AG04449 (cell line): Measurements from ENCODE around the gene NOPCHAP1.

Experiments used
- CTCF ChIA-PET: fragments of 350-600 bp; formaldehyde crosslinking; extraction: SDS; loops from one replicate; lab custom pipeline; 2021; ENCODE audit warnings: antibody characterized with exemption; lab: Yijun Ruan, JAX
- POLR2A ChIA-PET: fragments of 400-600, 350-600 bp; formaldehyde crosslinking; extraction: SDS; loops from one replicate; lab custom pipeline; 2020; ENCODE audit warnings: antibody characterized with exemption, inconsistent platforms; lab: Yijun Ruan, JAX
- DNase-seq: peaks from one replicate; pipeline ENCODE4 v3.0.0-alpha.2; 2010; ENCODE audit warnings: low read depth, low spot score
- H3K4me3 ChIP-seq: 2 replicates; pipeline ENCODE4 v1.5.1; 2011; ENCODE audit warnings: low read depth, mild to moderate bottlenecking, control low read depth, low read length
- CTCF ChIP-seq: IDR thresholded peaks from one replicate; pipeline ENCODE4 v1.5.1; 2011; ENCODE audit warnings: mild to moderate bottlenecking, moderate library complexity, low read length, control low read depth, inconsistent platforms; ENCODE audit not compliant: insufficient read depth; ENCODE audit errors: missing control alignments

The NOPCHAP1 gene

GRCh38 chr12:105032703-105033357 is 46.7 kb downstream of the NOPCHAP1 start:
- H3K4me3 ChIP-seq = no peak overlapping the region
- DNase-seq = no peak
- POLR2A ChIA-PET = no interaction called here
- no peak for TF ChIP-seq CTCF
- CTCF ChIA-PET = interaction anchor here (2.0 to 2.9 kb wide), 3 partner anchors 9 to 21 kb away, joined by 4 to 14 read pairs (median 8); no protein-coding TSS in a partner anchor

- no peak overlapping the region for H3K4me3 ChIP-seq
- POLR2A ChIA-PET = no interaction called here
- CTCF ChIA-PET = interaction anchor here (0.6 to 2.9 kb wide), 5 partner anchors 10 to 31 kb away, joined by 3 to 14 read pairs (median 4); no protein-coding TSS in a partner anchor
- no peak for TF ChIP-seq CTCF
- no peak for DNase-seq
These were observed 47.7 kb downstream of the NOPCHAP1 start for GRCh38 chr12:105033851-105034250.
